EL (cell line): ENCODE data around the gene GPR176.

Source experiments
- DNase-seq: peaks from one replicate; pipeline ENCODE4 v3.0.0-alpha.2; 2016

Gene GPR176

GRCh38 chr15:39888809-39889208 is 31.3 kb downstream of the GPR176 start:
- DNase-seq: peak; percentile 31

DNA sequence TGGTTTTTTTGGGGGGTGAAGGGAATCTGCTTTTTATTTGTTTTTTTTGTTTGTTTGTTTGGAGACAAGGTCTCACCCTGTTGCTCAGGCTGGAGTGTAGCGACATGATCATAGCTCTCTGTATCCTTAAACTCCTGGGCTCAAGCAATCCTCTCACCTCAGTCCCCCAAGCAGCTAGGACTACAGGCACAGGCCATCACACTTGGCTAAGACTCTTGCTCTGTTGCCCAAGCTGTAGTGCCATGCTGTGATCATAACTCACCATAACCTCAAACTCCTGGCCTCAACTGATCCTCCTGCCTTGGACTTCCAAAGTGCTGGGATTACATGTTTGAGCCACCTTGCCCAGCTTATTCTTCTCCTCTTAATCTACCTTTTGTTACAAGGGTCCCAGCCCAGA is 31.8 kb downstream of the GPR176 start:
- no peak for DNase-seq

DNA sequence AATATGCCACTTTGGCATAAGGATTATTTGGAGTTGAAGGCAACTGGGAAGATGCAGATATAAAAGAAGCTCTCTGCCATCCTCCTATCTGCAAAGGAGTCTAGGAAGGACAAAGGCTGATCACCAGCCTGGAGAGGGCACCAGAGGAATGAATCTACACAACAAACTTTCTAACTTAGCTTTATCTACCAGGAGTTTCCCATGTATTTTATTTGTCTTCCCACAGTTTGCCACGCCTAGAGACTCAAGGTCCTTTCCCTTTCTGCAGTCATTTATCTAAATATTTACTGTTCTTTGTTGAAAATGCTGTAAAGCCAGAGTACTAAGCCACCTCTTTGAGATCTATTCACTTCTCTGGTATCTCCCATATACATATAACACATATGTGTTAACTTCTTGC is 32.2 kb downstream of the GPR176 start:
- DNase-seq: peak; percentile 47

GRCh38 chr15:39887211-39887610 is 32.9 kb downstream of the GPR176 start:
- no peak for DNase-seq

DNA sequence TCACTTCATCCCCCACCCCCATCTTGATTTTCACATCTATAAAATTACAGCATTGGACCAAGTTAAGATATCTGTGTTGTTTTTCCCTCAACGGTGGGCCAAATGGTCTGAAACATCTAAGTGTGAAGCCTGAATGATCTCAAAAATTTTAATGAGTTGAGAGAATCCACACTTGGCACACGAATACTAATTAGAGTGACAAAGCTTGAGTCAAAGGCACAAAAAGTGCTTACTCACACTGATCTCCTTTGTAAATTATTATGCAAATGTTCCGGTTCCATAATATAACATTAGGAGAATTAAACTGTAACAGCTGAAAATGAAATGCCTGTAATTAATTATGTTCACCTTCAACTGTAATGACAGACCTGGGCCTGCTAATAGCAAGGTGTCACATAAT is 33.6 kb downstream of the GPR176 start:
- no peak for DNase-seq

- DNase-seq: no peak
These were observed 34.8 kb downstream of the GPR176 start for GRCh38 chr15:39885099-39885777.

GRCh38 chr15:39884351-39884750 is 35.7 kb downstream of the GPR176 start:
- DNase-seq: no peak

GRCh38 chr15:39882602-39883001 is 37.5 kb downstream of the GPR176 start:
- no peak for DNase-seq

DNA sequence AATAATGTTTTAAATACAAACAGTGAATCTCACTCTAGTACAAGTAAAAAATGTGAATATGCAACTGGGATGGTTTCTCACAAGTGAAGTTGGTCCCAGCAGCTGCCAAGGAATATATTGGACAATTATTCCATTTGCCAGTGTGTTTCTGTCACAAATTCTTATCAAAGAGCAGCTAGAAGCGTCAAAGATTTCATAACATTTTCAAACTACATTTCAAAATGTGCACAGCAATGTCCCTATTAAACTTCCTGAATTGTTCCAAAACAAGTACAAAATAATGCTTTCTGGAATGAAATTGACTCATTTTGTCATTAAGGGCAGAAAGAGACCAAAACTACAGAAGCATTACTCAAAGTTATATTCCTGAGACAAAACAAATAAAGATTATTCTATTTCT is 38.3 kb downstream of the GPR176 start:
- DNase-seq: no peak

DNA sequence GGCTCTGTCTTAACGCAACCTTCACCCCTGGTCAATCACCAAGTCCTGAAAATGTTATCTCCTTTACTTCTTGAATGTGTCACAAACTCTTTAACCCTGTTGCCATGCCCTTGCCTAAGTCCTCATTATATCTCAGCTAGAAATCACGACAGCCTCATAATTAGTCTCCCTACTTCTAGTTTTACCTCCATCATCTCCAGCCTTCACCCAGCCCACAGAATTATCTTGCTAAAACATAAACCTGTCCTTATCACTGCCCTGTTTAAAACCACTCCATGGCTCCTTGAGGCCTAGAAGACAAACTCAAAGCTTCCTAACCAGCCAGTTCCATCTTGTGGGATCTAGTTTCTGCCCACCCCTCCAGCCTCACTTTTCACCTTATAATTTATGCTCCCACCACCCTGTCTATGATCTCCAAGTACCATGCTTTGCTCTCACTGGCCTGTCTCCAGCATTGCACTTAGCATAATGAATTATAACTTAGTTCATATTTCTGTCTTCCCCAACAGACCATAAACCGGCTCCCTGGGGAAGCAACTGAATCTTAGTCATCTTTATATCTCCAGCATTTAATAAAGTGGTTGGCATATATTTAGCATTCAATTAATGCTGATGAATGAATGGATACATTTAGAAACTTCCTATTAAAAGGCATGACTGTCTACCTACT is 39.2 kb downstream of the GPR176 start:
- no peak for DNase-seq

GRCh38 chr15:39878406-39878785 is 41.7 kb downstream of the GPR176 start:
- peak; percentile 65 for DNase-seq

DNA sequence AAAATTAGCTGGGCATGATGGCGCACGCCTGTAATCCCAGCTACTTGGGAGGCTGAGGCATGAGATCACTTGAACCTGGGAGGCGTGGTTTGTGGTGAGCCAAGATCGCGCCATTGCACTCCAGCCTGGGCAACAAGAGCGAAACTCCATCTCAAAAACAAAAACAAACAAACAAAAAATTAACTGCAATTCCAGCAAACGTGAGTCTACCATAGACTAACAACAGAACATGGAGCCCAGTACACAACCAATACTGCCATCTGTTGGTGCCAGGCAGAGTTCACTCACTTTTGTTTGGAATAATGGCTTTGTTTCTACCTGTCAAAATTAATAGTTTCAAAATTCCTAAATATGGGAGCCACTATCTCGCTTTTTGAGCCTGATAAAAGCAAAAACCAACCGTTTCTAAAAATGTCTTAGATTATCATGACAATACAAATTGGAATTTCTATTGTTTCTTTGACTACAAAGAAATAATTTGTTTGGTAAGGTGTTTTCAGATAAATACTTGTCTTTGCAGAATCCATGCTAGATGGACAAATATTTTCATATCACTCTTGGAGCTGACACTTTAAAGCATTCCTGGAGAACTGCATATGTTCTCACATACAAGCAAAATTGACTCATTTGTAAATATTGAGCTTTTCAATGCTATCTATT is 45.0 kb downstream of the GPR176 start:
- DNase-seq: peak; percentile 32

- DNase-seq: no peak
These were observed 46.1 kb downstream of the GPR176 start for GRCh38 chr15:39873978-39874377.

- no peak for DNase-seq
These were observed 49.5 kb downstream of the GPR176 start for GRCh38 chr15:39870537-39870936.

DNA sequence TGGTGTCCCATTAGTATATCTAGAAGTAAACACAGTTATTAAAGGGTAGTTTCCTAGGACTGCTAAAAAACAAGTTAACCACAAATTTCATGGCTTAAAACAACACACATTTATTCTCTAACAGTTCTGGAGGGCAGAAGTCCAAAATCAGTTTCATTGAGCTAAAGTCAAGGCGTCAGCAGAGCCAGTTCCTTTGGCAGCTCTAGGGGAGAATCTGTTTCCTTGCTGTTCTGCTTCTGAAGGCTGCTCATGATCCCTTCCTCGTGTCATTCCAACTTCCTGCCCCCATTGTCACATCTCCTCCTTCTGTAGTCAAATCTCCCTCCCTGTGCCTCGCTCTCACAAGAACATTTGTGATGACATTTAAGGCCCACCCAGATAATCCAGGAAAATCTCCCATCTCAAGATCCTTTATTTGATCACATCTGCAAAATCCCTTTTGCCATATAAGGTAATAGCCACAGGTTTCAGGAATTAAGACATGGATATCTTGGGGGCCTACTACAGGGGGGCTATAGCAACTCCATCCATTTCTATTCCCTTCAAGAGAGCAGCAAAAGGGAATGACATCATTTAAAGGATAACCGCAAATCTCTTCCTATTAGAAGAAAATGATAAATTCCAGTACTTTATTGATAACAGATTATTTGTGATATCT is 50.1 kb downstream of the GPR176 start:
- DNase-seq: no peak

DNA sequence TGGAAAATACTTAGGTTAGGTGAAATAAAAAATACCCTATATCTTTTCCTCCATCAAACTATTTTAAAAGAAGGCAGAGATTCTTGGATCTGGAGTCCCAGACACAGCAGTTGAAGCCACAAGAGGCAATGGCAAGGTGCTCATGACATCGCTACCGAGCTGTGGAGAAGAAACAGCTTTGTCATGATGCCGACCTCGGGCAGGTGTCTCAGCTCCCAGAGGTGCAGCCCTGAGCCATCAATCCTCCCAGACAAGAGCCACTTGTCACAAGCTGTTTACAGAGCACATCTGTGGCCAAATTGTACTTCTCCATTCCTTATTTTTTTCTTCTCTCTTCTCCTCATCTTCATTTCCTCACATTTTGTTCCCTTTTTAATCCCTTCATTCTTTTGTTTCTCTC is 50.8 kb downstream of the GPR176 start:
- DNase-seq: no peak

GRCh38 chr15:39868396-39868795 is 51.7 kb downstream of the GPR176 start:
- DNase-seq: no peak

DNA sequence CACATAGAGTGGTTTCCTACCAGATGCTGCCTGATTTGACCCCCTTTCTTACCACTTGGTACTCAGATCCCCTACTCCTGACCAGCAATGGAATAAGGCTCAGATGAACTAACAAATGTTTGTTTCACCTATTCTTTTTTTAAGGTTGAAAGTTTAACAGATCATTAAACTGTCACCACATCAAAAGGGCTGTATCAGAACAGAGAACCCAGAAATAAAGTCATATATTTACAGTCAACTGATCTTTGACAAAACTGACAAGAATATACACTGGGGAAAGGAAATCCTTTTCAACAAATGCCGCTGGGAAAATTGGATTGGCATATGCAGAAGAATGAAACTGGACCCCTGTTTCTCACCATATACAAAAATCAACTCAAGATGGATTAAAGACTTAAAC is 56.0 kb downstream of the GPR176 start:
- DNase-seq: no peak

DNA sequence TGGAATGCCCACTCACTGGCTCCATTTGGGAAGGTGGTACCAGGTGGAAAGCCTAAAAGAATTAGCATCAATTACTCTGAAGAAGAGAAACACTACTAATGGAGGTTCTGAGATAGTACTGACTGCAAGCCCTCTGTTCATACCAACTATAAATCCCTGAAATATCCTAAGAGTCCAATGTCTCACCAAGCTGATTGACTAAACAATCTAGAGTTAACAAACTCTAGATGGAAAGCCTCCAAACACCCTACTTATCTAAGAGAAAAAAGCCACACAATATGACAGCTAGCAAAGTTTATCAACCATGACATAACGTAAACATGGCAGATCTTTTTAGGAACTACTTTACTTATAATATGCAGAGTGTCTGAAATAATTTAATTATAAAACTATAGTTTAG is 59.2 kb downstream of the GPR176 start:
- no peak for DNase-seq

GRCh38 chr15:39860200-39860599 is 59.9 kb downstream of the GPR176 start:
- DNase-seq: peak; percentile 57

- no peak for DNase-seq
These were observed 60.4 kb downstream of the GPR176 start for GRCh38 chr15:39859636-39860035.

GRCh38 chr15:39857132-39857531 is 62.9 kb downstream of the GPR176 start:
- no peak for DNase-seq

GRCh38 chr15:39856357-39856756 is 63.7 kb downstream of the GPR176 start:
- no peak for DNase-seq

- peak; percentile 18 for DNase-seq
These were observed 64.7 kb downstream of the GPR176 start for GRCh38 chr15:39855400-39855799.
